Measurements from ENCODE around the gene MC5R. TPM values are rescaled to one million over a fixed set of nuclear protein-coding genes. Genes with fewer than 3 reads are reported as not detected.
A peak's percentile ranks its signal among the peaks of the same experiment; 100 is the strongest.

MC5R gene
- total RNA-seq, 2 donors from 2014 or later = 0.24 TPM; not detected in 1

GRCh38 chr18:13813271-13813849, 10.6 kb upstream of the MC5R start:
- Histone ChIP-seq H3K27me3 (ENCODE audit: control insufficient read depth, insufficient read depth, low read length, poor library complexity, severe bottlenecking) (no peaks in the 10 kb centered on the region), H3K9me3 (ENCODE audit: control insufficient read depth, low read length) (no peaks in the 10 kb centered on the region), H3K36me3 (ENCODE audit: control insufficient read depth, insufficient read depth, low read length) (no peaks in the 10 kb centered on the region), H3K4me1 (ENCODE audit: control insufficient read depth, insufficient read depth, low read length) (peaks cover 44% of the 10 kb centered on the region), H3K9ac (ENCODE audit: extremely low read depth, low read length, poor library complexity, severe bottlenecking) (no peak overlapping the region), H3K27ac (ENCODE audit: low read depth, low read length) (no peak overlapping the region), H3K4me3 (ENCODE audit: low read length) (no peak overlapping the region)
- Mint-ChIP-seq H3K27me3 (ENCODE audit: insufficient read depth) (no peaks in the 10 kb centered on the region), H3K4me1 (peaks cover 48% of the 10 kb centered on the region), H3K4me3 (no peak overlapping the region), H3K9me3 (no peaks in the 10 kb centered on the region), H3K36me3 (ENCODE audit: low read depth) (no peaks in the 10 kb centered on the region), H3K27ac (peak overlapping the region; percentile 19)
- DNase-seq = peak; percentile 87
- WGBS, 2 experiments (ENCODE audit: insufficient coverage in 1 of 2, insufficient read length in 1 of 2) = 18 to 21% methylated on average over 4 of the region's 4 CpGs
- TF ChIP-seq CTCF (conservative IDR thresholded peaks at IDR 0.05) = peak; percentile 93

- Mint-ChIP-seq H3K9me3 (peaks cover 2% of the 10 kb centered on the region), H3K27me3 (ENCODE audit: insufficient read depth) (peaks cover 39% of the 10 kb centered on the region), H3K4me1 (peaks cover 5% of the 10 kb centered on the region), H3K36me3 (ENCODE audit: low read depth) (no peaks in the 10 kb centered on the region), H3K4me3 (no peak overlapping the region), H3K27ac (no peak overlapping the region)
- peaks cover 20% of the 10 kb centered on the region for H3K27me3 ChIP-seq (ENCODE audit: control insufficient read depth, insufficient read depth, low read length, poor library complexity, severe bottlenecking)
- no peak for DNase-seq
- no peaks in the 10 kb centered on the region for H3K4me1 ChIP-seq (ENCODE audit: control insufficient read depth, insufficient read depth, low read length)
- H3K27ac ChIP-seq (ENCODE audit: low read depth, low read length) = no peak overlapping the region
- H3K36me3 ChIP-seq (ENCODE audit: control insufficient read depth, insufficient read depth, low read length) = no peaks in the 10 kb centered on the region
- H3K9ac ChIP-seq (ENCODE audit: extremely low read depth, low read length, poor library complexity, severe bottlenecking) = no peak overlapping the region
- no peaks in the 10 kb centered on the region for H3K9me3 ChIP-seq (ENCODE audit: control insufficient read depth, low read length)
- 95 to 96% methylated on average over 21 to 26 of the region's 26 CpGs for WGBS, 2 experiments (ENCODE audit: insufficient coverage in 1 of 2, insufficient read length in 1 of 2)
- TF ChIP-seq CTCF (conservative IDR thresholded peaks at IDR 0.05) = no peak
- H3K4me3 ChIP-seq (ENCODE audit: low read length) = no peak overlapping the region
These were observed 2.3 kb downstream of the MC5R start for GRCh38 chr18:13826209-13826608.

GRCh38 chr18:13831864-13832508, 8.0 kb downstream of the MC5R start:
- TF ChIP-seq CTCF (conservative IDR thresholded peaks at IDR 0.05) = peak; percentile 71
- H3K4me3 Mint-ChIP-seq = no peak overlapping the region
- whole genome bisulfite sequencing, 2 experiments (ENCODE audit: insufficient coverage in 1 of 2, insufficient read length in 1 of 2) = 87 to 88% methylated on average over 9 to 11 of the region's 11 CpGs
- Histone ChIP-seq H3K9ac (ENCODE audit: extremely low read depth, low read length, poor library complexity, severe bottlenecking) (no peak overlapping the region), H3K4me3 (ENCODE audit: low read length) (no peak overlapping the region), H3K36me3 (ENCODE audit: control insufficient read depth, insufficient read depth, low read length) (no peaks in the 10 kb centered on the region), H3K27ac (ENCODE audit: low read depth, low read length) (no peak overlapping the region), H3K27me3 (ENCODE audit: control insufficient read depth, insufficient read depth, low read length, poor library complexity, severe bottlenecking) (no peaks in the 10 kb centered on the region), H3K9me3 (ENCODE audit: control insufficient read depth, low read length) (no peaks in the 10 kb centered on the region), H3K4me1 (ENCODE audit: control insufficient read depth, insufficient read depth, low read length) (no peaks in the 10 kb centered on the region)
- H3K27me3 Mint-ChIP-seq (ENCODE audit: insufficient read depth) = peaks cover 2% of the 10 kb centered on the region
- H3K36me3 Mint-ChIP-seq (ENCODE audit: low read depth) = no peaks in the 10 kb centered on the region
- peaks cover 2% of the 10 kb centered on the region for H3K4me1 Mint-ChIP-seq
- no peak overlapping the region for H3K27ac Mint-ChIP-seq
- DNase-seq = peak; percentile 61
- H3K9me3 Mint-ChIP-seq = peaks cover 2% of the 10 kb centered on the region
